RWPE2 (cell line): Measurements from ENCODE around the gene SCML1.
"Not testable (repeated sequence)": the region's sequence is repeated elsewhere in the genome, so short reads cannot be mapped to it uniquely, and the experiment has no call there.

Experiments used
- ATAC-seq: fragments of 200-7000 bp; cut with Tn5 transposase; 3 replicates; pipeline ENCODE4 v1.9.1; 2021; ENCODE audit warnings: low read depth
- DNase-seq: peaks from one replicate; pipeline ENCODE4 v3.0.0-alpha.2; 2020; ENCODE audit warnings: low spot score
- H3K27ac ChIP-seq: fragments of 450-650 bp; 2 replicates; pipeline ENCODE4 v1.5.1; 2017; ENCODE audit warnings: mild to moderate bottlenecking; ENCODE audit not compliant: poor library complexity, severe bottlenecking
- H3K27me3 ChIP-seq: fragments of 250-450 bp; sonication (Bioruptor Pico); 2 replicates; pipeline ENCODE4 v1.5.1; 2021; ENCODE audit warnings: mild to moderate bottlenecking, moderate library complexity; ENCODE audit not compliant: insufficient read depth, poor library complexity, severe bottlenecking
- H3K36me3 ChIP-seq: fragments of 250-450 bp; sonication (Bioruptor Pico); 2 replicates; pipeline ENCODE4 v1.5.1; 2020; ENCODE audit warnings: low read depth, mild to moderate bottlenecking, moderate library complexity
- H3K4me1 ChIP-seq: fragments of 250-450 bp; sonication (Bioruptor Pico); 2 replicates; pipeline ENCODE4 v1.5.1; 2021; ENCODE audit warnings: mild to moderate bottlenecking, moderate library complexity; ENCODE audit not compliant: insufficient read depth, poor library complexity, severe bottlenecking
- H3K4me3 ChIP-seq: fragments of 250-450 bp; sonication (Bioruptor Pico); 2 replicates; pipeline ENCODE4 v1.5.1; 2021; ENCODE audit warnings: mild to moderate bottlenecking, moderate library complexity; ENCODE audit not compliant: severe bottlenecking
- H3K9me3 ChIP-seq: fragments of 250-450 bp; sonication (Bioruptor Pico); 2 replicates; pipeline ENCODE4 v1.5.1; 2021; ENCODE audit warnings: mild to moderate bottlenecking, moderate library complexity; ENCODE audit not compliant: severe bottlenecking
- CTCF ChIP-seq: fragments of 450-650 bp; IDR thresholded peaks from one replicate; pipeline ENCODE4 v1.5.1; 2017; ENCODE audit warnings: mild to moderate bottlenecking, moderate library complexity; ENCODE audit not compliant: poor library complexity, severe bottlenecking

Gene SCML1

DNA sequence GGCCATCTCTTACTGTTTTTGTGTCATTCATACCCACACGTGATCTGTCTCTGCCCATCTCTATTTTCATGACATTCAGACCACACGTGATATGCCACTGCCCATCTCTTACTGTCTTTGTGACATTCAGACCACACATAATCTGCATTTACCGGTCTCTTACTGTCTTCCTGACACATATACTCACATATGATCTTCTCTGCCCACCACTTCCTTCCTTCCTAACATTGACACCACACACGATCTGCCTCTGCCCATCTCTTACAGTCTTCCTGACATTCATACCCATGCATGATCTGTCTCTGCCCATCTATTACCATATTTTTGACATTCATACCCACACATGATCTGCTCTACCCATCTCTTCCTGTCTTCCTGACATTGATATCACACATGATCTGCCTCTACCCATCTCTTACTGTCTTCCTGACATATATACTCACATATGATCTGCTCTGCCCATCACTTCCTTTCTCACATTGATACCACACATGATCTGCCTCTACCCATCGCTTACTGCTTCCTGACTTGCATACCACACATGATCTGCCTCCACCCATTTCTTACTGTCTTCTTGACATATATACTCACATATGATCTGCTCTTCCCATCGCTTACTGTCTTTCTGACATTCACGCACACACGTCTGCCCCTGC lies 36.1 kb downstream of the SCML1 start:
- no peaks in the 10 kb centered on the region for H3K27me3 ChIP-seq
- DNase-seq (no peak), ATAC-seq (no peak)
- H3K9me3 ChIP-seq, result no peaks in the 10 kb centered on the region
- no peak for TF ChIP-seq CTCF
- H3K4me3 ChIP-seq, result no peak overlapping the region
- no peaks in the 10 kb centered on the region for H3K36me3 ChIP-seq
- H3K27ac ChIP-seq, result no peak overlapping the region
- no peaks in the 10 kb centered on the region for H3K4me1 ChIP-seq

DNA sequence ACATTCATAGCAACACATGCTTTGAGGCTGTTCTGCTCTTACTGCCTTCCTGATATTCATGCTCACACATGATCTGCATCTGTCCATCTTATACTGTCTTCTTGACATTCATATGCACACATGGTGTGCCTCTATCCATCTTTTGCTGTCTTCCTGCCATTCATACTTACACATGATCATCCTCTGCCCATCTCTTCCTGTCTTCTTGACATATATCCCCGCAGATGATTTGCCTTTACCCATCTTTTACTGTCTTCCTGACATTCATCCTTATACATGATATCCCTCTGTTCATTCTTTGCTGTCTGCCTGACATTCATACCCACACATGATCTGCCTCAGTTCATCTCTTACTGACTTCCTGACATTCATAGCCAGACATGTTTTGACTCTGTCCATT lies 36.8 kb downstream of the SCML1 start:
- ATAC-seq, result no peak
- Histone ChIP-seq H3K4me3 (no peak overlapping the region), H3K4me1 (no peaks in the 10 kb centered on the region), H3K27ac (no peak overlapping the region), H3K36me3 (no peaks in the 10 kb centered on the region), H3K9me3 (no peaks in the 10 kb centered on the region), H3K27me3 (no peaks in the 10 kb centered on the region)
- DNase-seq, result no peak
- TF ChIP-seq CTCF, result no peak

DNA sequence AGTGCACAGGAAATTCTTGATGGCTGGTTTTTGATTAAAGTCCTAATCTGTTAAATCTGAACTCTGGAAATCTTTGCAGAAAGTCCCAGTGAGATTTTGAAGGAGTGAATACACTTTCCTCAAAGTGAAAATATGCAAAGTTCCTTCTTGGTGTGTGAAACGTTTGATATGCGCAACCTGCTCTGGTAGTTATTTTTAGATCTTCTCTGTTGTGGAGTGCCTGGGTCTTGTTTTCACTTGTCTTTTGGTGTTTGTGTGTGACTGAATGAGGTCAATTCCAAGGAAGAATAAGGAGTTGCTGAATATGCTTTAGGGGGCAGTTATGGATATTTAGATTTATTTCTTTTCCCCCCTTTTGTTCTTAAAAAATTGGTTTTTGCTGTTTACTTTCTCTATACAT lies 41.7 kb downstream of the SCML1 start:
- no peak overlapping the region for H3K4me3 ChIP-seq
- TF ChIP-seq CTCF, result no peak
- H3K27ac ChIP-seq, result no peak overlapping the region
- no peak for ATAC-seq
- no peaks in the 10 kb centered on the region for H3K36me3 ChIP-seq
- no peaks in the 10 kb centered on the region for H3K27me3 ChIP-seq
- no peaks in the 10 kb centered on the region for H3K4me1 ChIP-seq
- H3K9me3 ChIP-seq, result no peaks in the 10 kb centered on the region
- no peak for DNase-seq

DNA sequence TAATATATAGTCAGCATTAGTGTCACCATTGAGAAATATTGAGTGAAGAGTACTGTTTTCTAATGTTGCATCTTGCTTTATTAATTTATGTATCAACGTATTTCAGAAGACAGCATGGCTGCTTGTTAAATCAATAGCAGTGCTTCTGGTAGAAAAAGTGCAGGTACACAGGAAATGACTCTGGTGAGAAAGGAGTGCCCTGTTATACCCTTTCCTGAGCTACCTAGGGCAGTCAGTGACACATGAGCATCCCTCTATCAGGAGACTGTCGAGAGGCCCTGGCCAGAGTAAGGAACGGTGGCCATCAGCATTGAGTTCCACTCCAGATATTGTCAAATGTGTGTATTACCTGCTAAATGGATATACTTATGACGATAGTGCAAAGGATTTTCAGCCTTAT lies 42.1 kb downstream of the SCML1 start:
- Histone ChIP-seq H3K36me3 (no peaks in the 10 kb centered on the region), H3K4me1 (no peaks in the 10 kb centered on the region), H3K9me3 (no peaks in the 10 kb centered on the region), H3K27ac (no peak overlapping the region), H3K4me3 (no peak overlapping the region), H3K27me3 (no peaks in the 10 kb centered on the region)
- DNase-seq, result no peak
- ATAC-seq, result no peak
- no peak for TF ChIP-seq CTCF

DNA sequence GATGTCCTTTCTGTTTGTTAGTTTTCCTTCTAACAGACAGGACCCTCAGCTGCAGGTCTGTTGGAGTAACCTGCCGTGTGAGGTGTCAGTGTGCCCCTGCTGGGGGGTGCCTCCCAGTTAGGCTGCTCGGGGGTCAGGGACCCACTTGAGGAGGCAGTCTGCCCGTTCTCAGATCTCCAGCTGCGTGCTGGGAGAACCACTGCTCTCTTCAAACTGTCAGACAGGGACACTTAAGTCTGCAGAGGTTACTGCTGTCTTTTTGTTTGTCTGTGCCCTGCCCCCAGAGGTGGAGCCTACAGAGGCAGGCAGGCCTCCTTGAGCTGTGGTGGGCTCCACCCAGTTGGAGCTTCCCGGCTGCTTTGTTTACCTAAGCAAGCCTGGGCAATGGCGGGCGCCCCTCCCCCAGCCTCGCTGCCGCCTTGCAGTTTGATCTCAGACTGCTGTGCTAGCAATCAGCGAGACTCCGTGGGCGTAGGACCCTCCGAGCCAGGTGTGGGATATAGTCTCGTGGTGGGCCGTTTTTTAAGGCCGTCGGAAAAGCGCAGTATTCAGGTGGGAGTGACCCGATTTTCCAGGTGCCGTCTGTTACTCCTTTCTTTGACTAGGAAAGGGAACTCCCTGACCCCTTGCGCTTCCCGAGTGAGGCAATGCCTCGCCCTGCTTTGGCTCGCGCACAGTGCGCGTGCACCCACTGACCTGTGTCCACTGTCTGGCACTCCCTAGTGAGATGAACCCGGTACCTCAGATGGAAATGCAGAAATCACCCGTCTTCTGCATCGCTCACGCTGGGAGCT lies 49.5 kb downstream of the SCML1 start:
- not testable (repeated sequence) for H3K4me1 ChIP-seq, ATAC-seq, H3K36me3 ChIP-seq, H3K27me3 ChIP-seq, H3K9me3 ChIP-seq, DNase-seq
- Histone ChIP-seq H3K27ac (peak overlapping the region; percentile 17), H3K4me3 (peak overlapping the region; percentile 28)
